Kidney epithelial cell (primary cell): ENCODE measurements around the gene ADAMTS2. TPM values are rescaled to one million over a fixed set of nuclear protein-coding genes. Genes with fewer than 3 reads are reported as not detected.

ENCODE experiments used
- DNase-seq: peaks from one replicate; pipeline ENCODE4 v3.0.0-alpha.2; 2010; ENCODE audit warnings: low read depth
- H3K27me3 ChIP-seq: 2 replicates; pipeline ENCODE4 v1.6.0; 2011; ENCODE audit warnings: low read length; ENCODE audit not compliant: control insufficient read depth, insufficient read depth
- H3K36me3 ChIP-seq: 2 replicates; pipeline ENCODE4 v1.5.1; 2011; ENCODE audit warnings: low read length; ENCODE audit not compliant: control insufficient read depth, insufficient read depth
- H3K4me3 ChIP-seq: 2 replicates; pipeline ENCODE4 v1.5.1; 2011; ENCODE audit warnings: low read depth, mild to moderate bottlenecking, control low read depth, low read length
- total RNA-seq: library from RNA; depleted of rRNA; stranded (reverse); fragments of >200 nt; gene quantifications from 2 replicates; pipeline ENCODE4 v1.2.3, GENCODE V29; 2015
- TF ChIP-seq, protein P1 (sequence below): IDR thresholded peaks from 2 replicates; pipeline ENCODE4 v1.5.1; 2011; ENCODE audit warnings: mild to moderate bottlenecking, moderate library complexity, low read length, control low read depth, inconsistent platforms; ENCODE audit not compliant: insufficient read depth, poor library complexity, severe bottlenecking

ADAMTS2 gene
- total RNA-seq, 1 donor from 2014 or later, result 1.8 TPM

GRCh38 chr5:179322071-179323025, 22.9 kb downstream of the ADAMTS2 start:
- no peaks in the 10 kb centered on the region for H3K27me3 ChIP-seq
- H3K36me3 ChIP-seq, result no peaks in the 10 kb centered on the region
- no peak for DNase-seq
- H3K4me3 ChIP-seq, result no peak overlapping the region
- TF ChIP-seq, protein P1, sequence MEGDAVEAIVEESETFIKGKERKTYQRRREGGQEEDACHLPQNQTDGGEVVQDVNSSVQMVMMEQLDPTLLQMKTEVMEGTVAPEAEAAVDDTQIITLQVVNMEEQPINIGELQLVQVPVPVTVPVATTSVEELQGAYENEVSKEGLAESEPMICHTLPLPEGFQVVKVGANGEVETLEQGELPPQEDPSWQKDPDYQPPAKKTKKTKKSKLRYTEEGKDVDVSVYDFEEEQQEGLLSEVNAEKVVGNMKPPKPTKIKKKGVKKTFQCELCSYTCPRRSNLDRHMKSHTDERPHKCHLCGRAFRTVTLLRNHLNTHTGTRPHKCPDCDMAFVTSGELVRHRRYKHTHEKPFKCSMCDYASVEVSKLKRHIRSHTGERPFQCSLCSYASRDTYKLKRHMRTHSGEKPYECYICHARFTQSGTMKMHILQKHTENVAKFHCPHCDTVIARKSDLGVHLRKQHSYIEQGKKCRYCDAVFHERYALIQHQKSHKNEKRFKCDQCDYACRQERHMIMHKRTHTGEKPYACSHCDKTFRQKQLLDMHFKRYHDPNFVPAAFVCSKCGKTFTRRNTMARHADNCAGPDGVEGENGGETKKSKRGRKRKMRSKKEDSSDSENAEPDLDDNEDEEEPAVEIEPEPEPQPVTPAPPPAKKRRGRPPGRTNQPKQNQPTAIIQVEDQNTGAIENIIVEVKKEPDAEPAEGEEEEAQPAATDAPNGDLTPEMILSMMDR, result no peak

DNA sequence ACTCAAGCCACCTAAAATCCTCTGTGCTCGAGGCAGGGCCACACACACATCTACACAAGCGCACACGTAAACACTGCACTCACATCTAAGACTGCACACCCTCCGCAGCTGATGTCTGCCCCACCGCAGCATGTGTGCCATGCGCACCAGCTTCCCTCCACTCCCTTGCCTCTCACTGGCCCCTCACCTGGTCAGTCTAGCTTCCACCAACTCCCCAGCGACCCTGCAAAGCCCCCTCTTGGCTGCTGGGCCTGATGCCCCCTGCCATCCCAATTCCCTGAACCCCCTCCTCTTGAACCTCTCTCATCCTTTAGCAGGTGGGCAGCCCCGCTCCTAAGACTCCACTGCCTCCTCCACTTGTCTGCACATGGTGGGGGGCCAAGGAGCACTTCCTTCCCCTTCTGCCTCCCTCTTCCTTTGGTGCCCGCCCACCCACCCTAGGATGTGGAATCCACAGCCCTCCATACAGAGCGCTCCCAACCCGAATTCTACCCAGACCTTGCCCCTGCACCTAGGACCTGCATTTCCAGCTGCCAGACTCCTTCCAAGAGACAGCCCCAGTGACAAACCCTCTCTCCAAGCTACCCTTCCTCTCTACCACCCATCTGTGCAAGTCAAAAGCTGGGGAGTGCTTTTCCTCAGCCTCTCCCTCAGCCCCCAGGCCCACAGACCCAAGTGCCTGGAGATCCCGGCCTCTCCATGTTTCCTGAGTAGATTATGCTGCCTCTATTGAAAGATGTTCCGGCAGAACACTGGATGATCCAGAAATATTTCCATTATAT, 23.9 kb downstream of the ADAMTS2 start:
- TF ChIP-seq, protein P1, result no peak
- no peaks in the 10 kb centered on the region for H3K36me3 ChIP-seq
- H3K4me3 ChIP-seq, result no peak overlapping the region
- H3K27me3 ChIP-seq, result no peaks in the 10 kb centered on the region
- no peak for DNase-seq

- Histone ChIP-seq H3K4me3 (no peak overlapping the region), H3K36me3 (no peaks in the 10 kb centered on the region), H3K27me3 (no peaks in the 10 kb centered on the region)
- DNase-seq, result no peak
- TF ChIP-seq, protein P1, result no peak
These were observed 25.4 kb downstream of the ADAMTS2 start for GRCh38 chr5:179319741-179320281.

DNA sequence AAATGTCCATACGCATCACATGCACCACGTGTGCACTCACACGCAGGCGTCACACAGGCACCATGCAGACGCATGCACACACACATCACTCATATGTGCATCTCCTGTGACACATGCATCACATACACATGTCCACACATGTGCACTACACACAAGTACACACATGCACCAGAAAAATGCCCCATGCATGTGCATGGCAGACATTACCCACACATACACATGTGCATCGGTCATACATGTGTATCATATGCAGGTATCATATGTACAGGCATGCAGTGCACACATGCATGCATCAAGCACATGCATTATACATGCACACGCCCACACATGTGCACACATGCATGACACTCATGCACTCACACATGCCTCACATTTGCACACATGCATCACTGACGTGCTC, 26.1 kb downstream of the ADAMTS2 start:
- Histone ChIP-seq H3K36me3 (no peaks in the 10 kb centered on the region), H3K27me3 (no peaks in the 10 kb centered on the region), H3K4me3 (no peak overlapping the region)
- TF ChIP-seq, protein P1, result no peak
- no peak for DNase-seq

GRCh38 chr5:179318221-179318955, 26.9 kb downstream of the ADAMTS2 start:
- no peak overlapping the region for H3K4me3 ChIP-seq
- DNase-seq, result no peak

More at GRCh38 chr5:179318221-179318955, 26.9 kb downstream of the ADAMTS2 start:
- Histone ChIP-seq H3K36me3 (no peaks in the 10 kb centered on the region), H3K27me3 (no peaks in the 10 kb centered on the region)
- TF ChIP-seq, protein P1, result no peak
